GM12878 (cell line): Measurements from ENCODE around the gene ADCY10. TPM values are rescaled to one million over a fixed set of nuclear protein-coding genes. Genes with fewer than 3 reads are reported as not detected.

Experiments
- ATAC-seq: fragments of 200-7000 bp; cut with Tn5 transposase; 3 replicates; pipeline ENCODE4 v1.9.1; 2020; ENCODE audit warnings: mild to moderate bottlenecking, moderate library complexity
- BruUV-seq: library from RNA; stranded (reverse); fragments of 400-500 nt; replicated peaks from 2 replicates; lab custom pipeline; 2021; lab: Mats Ljungman, UMichigan
- CTCF ChIA-PET: fragments of 300-600 bp; sonication (Branson Sonifier 250); formaldehyde crosslinking; extraction: SDS; loops from one replicate; lab custom pipeline; 2021; ENCODE audit warnings: inconsistent platforms; lab: Yijun Ruan, JAX
- POLR2A ChIA-PET: fragments of 350-600 bp; formaldehyde crosslinking; extraction: SDS; loops from one replicate; lab custom pipeline; 2021; ENCODE audit warnings: inconsistent platforms; lab: Charles Lee
- RAD21 ChIA-PET: fragments of 300-600 bp; sonication (Branson Sonifier 250); formaldehyde crosslinking; loops from one replicate; lab custom pipeline; 2023; ENCODE audit warnings: antibody characterized with exemption; ENCODE audit not compliant: unreplicated experiment; lab: Charles Lee
- SMC1A ChIA-PET: fragments of 300-600 bp; sonication (Branson Sonifier 250); formaldehyde crosslinking; loops from one replicate; lab custom pipeline; 2023; ENCODE audit not compliant: unreplicated experiment, uncharacterized antibody; lab: Charles Lee
- DNase-seq: peaks from one replicate; pipeline ENCODE4 v3.0.0-alpha.2; 2011; ENCODE audit warnings: low read depth, low spot score
- FAIRE-seq: peaks from 3 replicates; lab custom pipeline; 2011; peaks lifted over from hg19 to GRCh38; lab: Jason Lieb, UNC
- H2AFZ ChIP-seq: 2 replicates; pipeline ENCODE4 v1.6.0; 2011; ENCODE audit warnings: low read depth, low read length, control low read depth; ENCODE audit not compliant: control insufficient read depth
- H3K27ac ChIP-seq: 2 replicates; pipeline ENCODE4 v1.5.1; 2011; ENCODE audit warnings: control low read depth; ENCODE audit not compliant: control insufficient read depth, insufficient read depth
- H3K27me3 ChIP-seq, 2 experiments: replicated peaks in 1 of 2; 2 replicates each; pipeline versions ENCODE4 v1.6.0 to v1.6.1; 2011; ENCODE audit warnings: low read length in 1 of 2; ENCODE audit not compliant: control insufficient read depth in 2 of 2, insufficient read depth in 2 of 2
- H3K36me3 ChIP-seq, 2 experiments: 2 replicates each; pipeline ENCODE4 v1.5.1; 2011; ENCODE audit warnings: low read length in 1 of 2; ENCODE audit not compliant: control insufficient read depth in 2 of 2, insufficient read depth in 2 of 2
- H3K4me1 ChIP-seq: 2 replicates; pipeline ENCODE4 v1.6.1; 2011; ENCODE audit warnings: mild to moderate bottlenecking, low read length, moderate library complexity, mixed read lengths; ENCODE audit not compliant: control insufficient read depth, insufficient read depth
- H3K4me2 ChIP-seq: 2 replicates; pipeline ENCODE4 v1.6.0; 2011; ENCODE audit warnings: control low read depth; ENCODE audit not compliant: control insufficient read depth, insufficient read depth
- H3K4me3 ChIP-seq: fragments of 200-600 bp; sonication (generic); 2 replicates; pipeline ENCODE4 v1.5.1; 2016
- H3K79me2 ChIP-seq: 2 replicates; pipeline ENCODE4 v1.6.0; 2011; ENCODE audit warnings: low read length; ENCODE audit not compliant: control insufficient read depth, insufficient read depth
- H3K9ac ChIP-seq: 2 replicates; pipeline ENCODE4 v1.8.0; 2011; ENCODE audit warnings: low read length, control low read depth, mixed read lengths; ENCODE audit not compliant: control insufficient read depth, insufficient read depth
- H3K9me3 ChIP-seq: replicated peaks from 3 replicates; pipeline ENCODE4 v1.5.1; 2011; ENCODE audit warnings: mild to moderate bottlenecking, low read length; ENCODE audit not compliant: control insufficient read depth, insufficient read depth
- H4K20me1 ChIP-seq: 2 replicates; pipeline ENCODE4 v1.6.0; 2011; ENCODE audit not compliant: control insufficient read depth, insufficient read depth
- BCL11A ChIP-seq: IDR thresholded peaks from 2 replicates; pipeline ENCODE4 v1.6.1; 2011; ENCODE audit warnings: low read depth, low read length
- FOXK2 ChIP-seq: fragments of 450-650 bp; IDR thresholded peaks from 2 replicates; pipeline ENCODE4 v1.6.1; 2017; ENCODE audit warnings: mild to moderate bottlenecking, moderate library complexity
- KAT2A ChIP-seq: conservative IDR thresholded peaks from 2 replicates; pipeline ENCODE4 v1.6.1; 2011; ENCODE audit warnings: low read depth, low read length; ENCODE audit not compliant: control insufficient read depth
- LARP7 ChIP-seq: fragments of 450-650 bp; IDR thresholded peaks from 2 replicates; pipeline ENCODE4 v1.6.1; 2017; ENCODE audit warnings: mild to moderate bottlenecking
- MTA3 ChIP-seq: IDR thresholded peaks from 2 replicates; pipeline ENCODE4 v1.6.1; 2012; ENCODE audit warnings: low read length, inconsistent platforms, borderline replicate concordance
- NFXL1 ChIP-seq: fragments of 450-650 bp; IDR thresholded peaks from 2 replicates; pipeline ENCODE4 v1.6.1; 2017; ENCODE audit warnings: antibody characterized with exemption, mild to moderate bottlenecking, borderline replicate concordance
- POLR2A ChIP-seq: IDR thresholded peaks from 2 replicates; pipeline ENCODE4 v1.6.1; 2011; ENCODE audit warnings: low read depth, mild to moderate bottlenecking, low read length
- POLR2AphosphoS2 ChIP-seq: IDR thresholded peaks from 2 replicates; pipeline ENCODE4 v1.6.1; 2011; ENCODE audit warnings: low read depth, mild to moderate bottlenecking, low read length, improper control_type of control experiment, moderate library complexity
- POLR2AphosphoS5 ChIP-seq: IDR thresholded peaks from 2 replicates; pipeline ENCODE4 v1.6.1; 2011; ENCODE audit warnings: mild to moderate bottlenecking, low read length, inconsistent platforms
- RUNX3 ChIP-seq: IDR thresholded peaks from 2 replicates; pipeline ENCODE4 v1.6.1; 2012; ENCODE audit warnings: low read length, inconsistent platforms
- SIN3A ChIP-seq: IDR thresholded peaks from 2 replicates; pipeline ENCODE4 v1.6.1; 2012; ENCODE audit warnings: low read depth, low read length, improper control_type of control experiment
- SPI1 ChIP-seq: IDR thresholded peaks from 2 replicates; pipeline ENCODE4 v1.6.1; 2011; ENCODE audit warnings: low read depth, mild to moderate bottlenecking, low read length, moderate library complexity, borderline replicate concordance; ENCODE audit not compliant: insufficient read depth
- SUPT20H ChIP-seq: IDR thresholded peaks from 2 replicates; pipeline ENCODE4 v1.6.1; 2011; ENCODE audit warnings: low read depth, mild to moderate bottlenecking, low read length, moderate library complexity, borderline replicate concordance; ENCODE audit not compliant: control insufficient read depth
- WGBS: methylation state at CpG from one replicate; pipeline ENCODE4 v1.1.6; 2016; ENCODE audit warnings: low lambda C conversion rate; ENCODE audit not compliant: insufficient replicate concordance, insufficient coverage; ENCODE audit errors: missing lambda C conversion rate; 5-methylcytosine and 5-hydroxymethylcytosine counted together
- in situ Hi-C: fragments of 300-500 bp; cut with MboI; formaldehyde crosslinking; loops from 9 replicates; pipeline ENCODE4 v1.14.3; 2018; ENCODE audit warnings: mixed read lengths
- intact Hi-C: fragments of 100-400 bp; cut with micrococcal nuclease; formaldehyde crosslinking; loops from one replicate; pipeline ENCODE4 v1.14.2; 2022; ENCODE audit not compliant: unreplicated experiment
- polyA plus RNA-seq, 11 experiments: library from polyadenylated mRNA; depleted of rRNA in 4 of 11; unstranded in 6 of 11; stranded (reverse) in 5 of 11; fragments of >200 nt; fragmentation: Nextera tagmentation in 4 of 11; fragmentation: Illumina TruSeq in 1 of 11; extraction: Ambion mirVana in 4 of 11; extraction: Trizol in 1 of 11; gene quantifications; 1 replicate in 1 of 11; 2 replicates in 10 of 11; pipeline versions ENCODE4 v1.2.1 to v1.2.3, GENCODE V29; 2011 to 2016; ENCODE audit warnings: inconsistent platforms in 2 of 11, missing spikeins in 2 of 11, low read depth in 1 of 11
- total RNA-seq, 4 experiments: library from RNA; depleted of rRNA in 3 of 4; stranded (reverse); fragments of >200 nt in 3 of 4; fragmentation: Illumina TruSeq in 1 of 4; extraction: Trizol in 1 of 4; gene quantifications; 2 replicates each; pipeline versions ENCODE4 v1.2.1 to v1.2.3, GENCODE V29; 2013 to 2021

Gene ADCY10
- total and polyA plus RNA-seq, 10 of the 15 experiments (the other 5 are each of a cell fraction or from before 2014, with no cell fraction given): 0.13 to 0.22 TPM; not detected in 8

DNA sequence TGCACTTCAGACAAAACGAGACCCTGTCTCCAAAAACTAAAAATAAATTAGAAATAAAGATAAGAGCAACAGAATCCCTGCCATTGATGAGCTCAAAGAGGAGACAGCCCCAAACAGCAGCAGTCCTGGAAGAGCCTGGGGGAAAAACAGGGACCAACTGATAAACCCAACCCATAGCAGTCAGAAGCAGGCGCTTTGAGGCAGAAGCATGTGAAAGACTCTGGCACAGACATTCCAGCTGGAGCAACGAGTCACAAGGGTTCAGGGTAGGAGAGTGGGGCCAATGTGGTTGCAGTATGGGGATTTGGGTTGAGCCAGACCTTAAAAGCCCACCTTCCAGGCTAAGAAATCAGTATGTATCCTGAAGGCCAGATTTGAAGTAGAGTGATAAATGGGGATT lies 113.7 kb downstream of the ADCY10 start:
- POLR2A ChIA-PET: no interaction called here
- Histone ChIP-seq H2AFZ (no peak overlapping the region), H3K9me3 (no peaks in the 10 kb centered on the region; the same call in 1 of the 3 replicates), H3K4me1 (peaks cover 10% of the 10 kb centered on the region), H3K36me3 (no peaks in the 10 kb centered on the region), H4K20me1 (no peaks in the 10 kb centered on the region), H3K27me3 (no peaks in the 10 kb centered on the region), H3K27ac (no peak overlapping the region), H3K4me2 (no peak overlapping the region), H3K4me3 (no peak overlapping the region), H3K79me2 (no peaks in the 10 kb centered on the region), H3K9ac (no peak overlapping the region)
- FAIRE-seq (no peak), ATAC-seq (no peak), DNase-seq (no peak)
- no peak for TF ChIP-seq POLR2AphosphoS5
- no peak for TF ChIP-seq SIN3A
- TF ChIP-seq POLR2A: no peak
- no peak for TF ChIP-seq BCL11A
- no peak for TF ChIP-seq POLR2AphosphoS2
- TF ChIP-seq SUPT20H: no peak
- TF ChIP-seq MTA3: no peak
- TF ChIP-seq FOXK2: no peak
- TF ChIP-seq RUNX3: no peak
- TF ChIP-seq NFXL1: no peak
- TF ChIP-seq LARP7: no peak
- no peak for TF ChIP-seq SPI1
- no peak for TF ChIP-seq KAT2A
- in situ Hi-C loops: no loop called here
- CTCF ChIA-PET: interaction anchor here (0.7 to 2.5 kb wide), 5 partner anchors 19 to 283 kb away, joined by 3 to 13 read pairs (median 4); no protein-coding TSS in a partner anchor
- WGBS: 42% methylated on average over 3 of the region's 3 CpGs
- SMC1A ChIA-PET: no interaction called here
- intact Hi-C loops: loop anchor here (5.0 kb wide), 1 partner anchor 137 kb away; the partner anchor contains the start of genes DCAF6 and MPC2
- RAD21 ChIA-PET: interaction anchor here (1.4 kb wide), 1 partner anchor 47 kb away, joined by 3 read pairs; no protein-coding TSS in a partner anchor
- no TSS peak for BruUV-seq
